ENCODE data around the gene COA7.
"Not testable (repeated sequence)": the region's sequence is repeated elsewhere in the genome, so short reads cannot be mapped to it uniquely, and the experiment has no call there.

The COA7 gene

GRCh38 chr1:52738148-52738547 lies 40.0 kb upstream of the COA7 start:
- H3K4me3 ChIP-seq (replicated peaks in 1 of 2; ENCODE audit: low read depth in 2 of 2, low read length in 2 of 2), result no peak overlapping the region
- TF ChIP-seq CTCF (IDR thresholded peaks at IDR 0.05; ENCODE audit: low read depth, low read length), result no peak
- no peak for DNase-seq (ENCODE audit: low read depth in 2 of 2)

- not testable (repeated sequence) for DNase-seq (ENCODE audit: low read depth in 2 of 2); H3K4me3 ChIP-seq (replicated peaks in 1 of 2; ENCODE audit: low read depth in 2 of 2, low read length in 2 of 2)
These were observed 37.2 kb upstream of the COA7 start for GRCh38 chr1:52735371-52735770.

GRCh38 chr1:52733368-52733767 lies 35.2 kb upstream of the COA7 start:
- TF ChIP-seq CTCF (IDR thresholded peaks at IDR 0.05; ENCODE audit: low read depth, low read length), result no peak
- no peak overlapping the region for H3K4me3 ChIP-seq (replicated peaks in 1 of 2; ENCODE audit: low read depth in 2 of 2, low read length in 2 of 2)

GRCh38 chr1:52727956-52728656 lies 30.0 kb upstream of the COA7 start:
- DNase-seq (ENCODE audit: low read depth in 2 of 2), result no peak
- TF ChIP-seq CTCF (IDR thresholded peaks at IDR 0.05; ENCODE audit: low read depth, low read length), result no peak
- no peak overlapping the region for H3K4me3 ChIP-seq (replicated peaks in 1 of 2; ENCODE audit: low read depth in 2 of 2, low read length in 2 of 2)

More at GRCh38 chr1:52733368-52733767, 35.2 kb upstream of the COA7 start:
- no peak for DNase-seq (ENCODE audit: low read depth in 2 of 2)

- DNase-seq (ENCODE audit: low read depth in 2 of 2), result peak in 1 of 2 donors; percentile 20
- TF ChIP-seq CTCF (IDR thresholded peaks at IDR 0.05; ENCODE audit: low read depth, low read length), result no peak
- peak overlapping the region; percentile 70 to 81 for H3K4me3 ChIP-seq (replicated peaks in 1 of 2; ENCODE audit: low read depth in 2 of 2, low read length in 2 of 2)
These were observed 29.0 kb upstream of the COA7 start for GRCh38 chr1:52727114-52727586.

- no peak for TF ChIP-seq CTCF (IDR thresholded peaks at IDR 0.05; ENCODE audit: low read depth, low read length)
- H3K4me3 ChIP-seq (replicated peaks in 1 of 2; ENCODE audit: low read depth in 2 of 2, low read length in 2 of 2), result peak within 1 kb of the TSS; percentile 70 to 81
- peak; percentile 88 to 91 for DNase-seq (ENCODE audit: low read depth in 2 of 2)
These were observed 28.3 kb upstream of the COA7 start, which contains the start of gene ZYG11B for GRCh38 chr1:52726265-52727113. TSS of gene ZYG11B (plus strand) at chr1:52726453. CDS start at chr1:52726654, 201 bp downstream.

GRCh38 chr1:52725903-52726264 lies 27.7 kb upstream of the COA7 start:
- TF ChIP-seq CTCF (IDR thresholded peaks at IDR 0.05; ENCODE audit: low read depth, low read length), result no peak
- peak overlapping the region; percentile 8 to 70 for H3K4me3 ChIP-seq (replicated peaks in 1 of 2; ENCODE audit: low read depth in 2 of 2, low read length in 2 of 2)
- DNase-seq (ENCODE audit: low read depth in 2 of 2), result no peak
